CD4-positive, alpha-beta T cell (primary cell): Measurements from ENCODE around the gene PVALEF. TPM values are rescaled to one million over a fixed set of nuclear protein-coding genes. Genes with fewer than 3 reads are reported as not detected.

Experiments
- ATAC-seq: fragments of 200-7000 bp; cut with Tn5 transposase; one replicate; pipeline ENCODE4 v1.10.0; 2022; ENCODE audit warnings: mild to moderate bottlenecking; ENCODE audit not compliant: poor library complexity
- CTCF ChIA-PET: fragments of 350-600 bp; sonication (Branson Sonifier 250); formaldehyde crosslinking; loops from one replicate; lab custom pipeline; 2021; ENCODE audit warnings: antibody characterized with exemption, inconsistent platforms; lab: Charles Lee
- POLR2A ChIA-PET: fragments of 350-600 bp; sonication (Branson Sonifier 250); formaldehyde crosslinking; loops from one replicate; lab custom pipeline; 2021; ENCODE audit warnings: antibody characterized with exemption, inconsistent platforms; lab: Charles Lee
- DNase-seq, 14 experiments: peaks; one replicate each; pipeline ENCODE4 v3.0.0-alpha.2; 2013 to 2020; ENCODE audit warnings: mixed read lengths in 2 of 14
- H3K27ac ChIP-seq, 2 donors: one replicate each; pipeline versions ENCODE4 v1.5.1 to v1.7.0; 2013; ENCODE audit warnings: low read length in 2 of 2, low read depth in 1 of 2, mild to moderate bottlenecking in 1 of 2
- H3K27me3 ChIP-seq, 2 experiments: 1 replicate in 1 of 2; 2 replicates in 1 of 2; pipeline versions ENCODE4 v1.6.1 to v1.7.0; 2013; ENCODE audit warnings: low read length in 2 of 2, control low read depth in 1 of 2, mild to moderate bottlenecking in 1 of 2, moderate library complexity in 1 of 2; ENCODE audit not compliant: insufficient read depth in 2 of 2, control insufficient read depth in 1 of 2
- H3K36me3 ChIP-seq: one replicate; pipeline ENCODE4 v1.6.1; 2013; ENCODE audit warnings: low read length, control low read depth; ENCODE audit not compliant: insufficient read depth
- H3K4me1 ChIP-seq: one replicate; pipeline ENCODE4 v1.6.1; 2013; ENCODE audit warnings: low read length, control low read depth; ENCODE audit not compliant: insufficient read depth
- H3K4me3 ChIP-seq: one replicate; pipeline ENCODE4 v1.5.1; 2013; ENCODE audit warnings: mild to moderate bottlenecking, low read length, moderate library complexity
- H3K9me3 ChIP-seq, 2 experiments: 1 replicate in 1 of 2; 2 replicates in 1 of 2; pipeline versions ENCODE4 v1.6.1 to v1.7.0; 2013; ENCODE audit warnings: low read length in 2 of 2, mild to moderate bottlenecking in 2 of 2, control low read depth in 1 of 2, moderate library complexity in 1 of 2; ENCODE audit not compliant: control insufficient read depth in 1 of 2, insufficient read depth in 1 of 2
- H3K27ac Mint-ChIP-seq: one replicate; pipeline ENCODE4 v1.8.0; 2020; ENCODE audit warnings: mixed read lengths
- H3K27me3 Mint-ChIP-seq: one replicate; pipeline ENCODE4 v1.8.0; 2021; ENCODE audit warnings: mixed read lengths
- H3K36me3 Mint-ChIP-seq: one replicate; pipeline ENCODE4 v1.8.0; 2021; ENCODE audit warnings: low read depth, mixed read lengths
- H3K4me1 Mint-ChIP-seq: one replicate; pipeline ENCODE4 v1.8.0; 2021; ENCODE audit warnings: low read depth, mixed read lengths
- H3K4me3 Mint-ChIP-seq: one replicate; pipeline ENCODE4 v1.8.0; 2020; ENCODE audit warnings: mild to moderate bottlenecking, mixed read lengths
- H3K9me3 Mint-ChIP-seq: one replicate; pipeline ENCODE4 v1.8.0; 2020; ENCODE audit warnings: mixed read lengths
- CTCF ChIP-seq: fragments of 200-600 bp; IDR thresholded peaks from one replicate; pipeline ENCODE4 v1.8.0; 2022; ENCODE audit warnings: antibody characterized with exemption, mild to moderate bottlenecking
- intact Hi-C, 2 experiments: fragments of 100-400 bp; cut with DNase I in 1 of 2; cut with micrococcal nuclease in 1 of 2; formaldehyde crosslinking; loops; one replicate each; pipeline versions ENCODE4 v1.15.1 to v1.9.0; 2023 to 2025; cut with DNase I, micrococcal nuclease
- total RNA-seq, 174 experiments: library from RNA in 2 of 174; stranded (reverse) in 2 of 174; gene quantifications; one replicate each; pipeline ENCODE4 v1.2.3 and lab custom pipeline; 2021 to 2026

The PVALEF gene
- total RNA-seq, 2 experiments from 2014 or later, result not detected

GRCh38 chr17:81203136-81203535, 37.8 kb downstream of the PVALEF start:
- H3K4me3 Mint-ChIP-seq, result no peak overlapping the region
- no peak for DNase-seq
- peaks cover 2% of the 10 kb centered on the region for H3K36me3 ChIP-seq
- no peak overlapping the region for H3K4me3 ChIP-seq
- no peaks in the 10 kb centered on the region for H3K4me1 Mint-ChIP-seq
- no peak for ATAC-seq
- H3K27me3 ChIP-seq, result no peaks in the 10 kb centered on the region
- H3K36me3 Mint-ChIP-seq, result no peaks in the 10 kb centered on the region
- H3K4me1 ChIP-seq, result no peaks in the 10 kb centered on the region
- no peaks in the 10 kb centered on the region for H3K27me3 Mint-ChIP-seq
- no peak overlapping the region for H3K27ac Mint-ChIP-seq
- H3K27ac ChIP-seq, result no peak overlapping the region
- ChIA-PET POLR2A (no interaction called here), CTCF (no interaction called here)
- intact Hi-C loops, result no loop called here
- H3K9me3 Mint-ChIP-seq, result no peaks in the 10 kb centered on the region
- no peak for TF ChIP-seq CTCF
- no peaks in the 10 kb centered on the region for H3K9me3 ChIP-seq

GRCh38 chr17:81204578-81204977, 39.3 kb downstream of the PVALEF start:
- no peaks in the 10 kb centered on the region for H3K36me3 Mint-ChIP-seq
- no peak overlapping the region for H3K27ac Mint-ChIP-seq
- no peak for ATAC-seq
- no peak for DNase-seq
- no peaks in the 10 kb centered on the region for H3K27me3 ChIP-seq
- H3K4me3 Mint-ChIP-seq, result no peak overlapping the region
- H3K36me3 ChIP-seq, result peaks cover 2% of the 10 kb centered on the region
- H3K9me3 ChIP-seq, result no peaks in the 10 kb centered on the region
- intact Hi-C loops, result no loop called here
- CTCF ChIA-PET, result no interaction called here
- no peak for TF ChIP-seq CTCF
- H3K27ac ChIP-seq, result no peak overlapping the region
- H3K4me1 ChIP-seq, result no peaks in the 10 kb centered on the region
- H3K27me3 Mint-ChIP-seq, result no peaks in the 10 kb centered on the region
- H3K4me3 ChIP-seq, result no peak overlapping the region
- POLR2A ChIA-PET, result no interaction called here
- no peaks in the 10 kb centered on the region for H3K4me1 Mint-ChIP-seq
- no peaks in the 10 kb centered on the region for H3K9me3 Mint-ChIP-seq

GRCh38 chr17:81206166-81206565, 40.9 kb downstream of the PVALEF start:
- POLR2A ChIA-PET, result no interaction called here
- intact Hi-C loops, result no loop called here
- Histone ChIP-seq H3K4me3 (no peak overlapping the region), H3K9me3 (no peaks in the 10 kb centered on the region), H3K4me1 (no peaks in the 10 kb centered on the region), H3K27me3 (no peaks in the 10 kb centered on the region), H3K36me3 (peaks cover 2% of the 10 kb centered on the region), H3K27ac (no peak overlapping the region)
- no peak overlapping the region for H3K27ac Mint-ChIP-seq
- H3K4me3 Mint-ChIP-seq, result no peak overlapping the region
- TF ChIP-seq CTCF, result no peak
- no peaks in the 10 kb centered on the region for H3K27me3 Mint-ChIP-seq
- DNase-seq, result no peak
- no peak for ATAC-seq
- CTCF ChIA-PET, result no interaction called here
- no peaks in the 10 kb centered on the region for H3K36me3 Mint-ChIP-seq
- H3K4me1 Mint-ChIP-seq, result no peaks in the 10 kb centered on the region
- no peaks in the 10 kb centered on the region for H3K9me3 Mint-ChIP-seq
